Motor neuron (in vitro differentiated cells): Measurements from ENCODE around the gene MAG. TPM values are rescaled to one million over a fixed set of nuclear protein-coding genes. Genes with fewer than 3 reads are reported as not detected.

Source experiments
- ATAC-seq, 8 experiments: fragments of 200-7000 bp; cut with Tn5 transposase; replicated peaks in 6 of 8; 2 replicates each; pipeline ENCODE4 v1.8.0; 2021; ENCODE audit warnings: mild to moderate bottlenecking in 8 of 8, moderate library complexity in 8 of 8
- H3K27ac ChIP-seq, 2 donors: fragments of 250-450 bp; sonication (Bioruptor Pico); 2 replicates each; pipeline ENCODE4 v1.9.0; 2021; ENCODE audit warnings: antibody characterized with exemption in 2 of 2, mild to moderate bottlenecking in 2 of 2, moderate library complexity in 1 of 2
- H3K4me1 ChIP-seq, 2 donors: fragments of 250-450 bp; sonication (Bioruptor Pico); replicated peaks in 1 of 2; 2 replicates each; pipeline ENCODE4 v1.6.1; 2021; ENCODE audit warnings: antibody characterized with exemption in 2 of 2, mild to moderate bottlenecking in 2 of 2, moderate library complexity in 1 of 2
- H3K4me3 ChIP-seq, 5 donors: fragments of 250-450 bp; sonication (Bioruptor Pico); 2 replicates each; pipeline ENCODE4 v1.9.0; 2021; ENCODE audit warnings: antibody characterized with exemption in 5 of 5, mild to moderate bottlenecking in 5 of 5, moderate library complexity in 4 of 5
- WGBS, 10 experiments: fragments of 450-650 bp; shearing (Covaris generic); methylation state at CpG; one replicate each; pipeline ENCODE4 v1.0.0; 2022; 5-methylcytosine and 5-hydroxymethylcytosine counted together
- in situ Hi-C, 9 experiments: fragments of 400-800 bp; cut with MboI; loops; one replicate each; pipeline ENCODE4 v1.15.0; 2021; ENCODE audit warnings: low sequenced_read_pairs in 9 of 9, low pct_unique_long_range_greater_than_20kb in 2 of 9; ENCODE audit not compliant: unreplicated experiment in 9 of 9
- total RNA-seq, 8 experiments: library from RNA; unstranded; fragments of 300-600 nt; gene quantifications; 2 replicates each; pipeline versions ENCODE4 v1.2.3 to v1.2.4, GENCODE V29; 2022

Gene MAG
- total RNA-seq, 8 experiments from 2014 or later: 0.42 to 0.73 (median 0.62) TPM; not detected in 5

- no peak overlapping the region for H3K4me3 ChIP-seq
- no peak for ATAC-seq
- in situ Hi-C loops: no loop called here
Observed at GRCh38 chr19:35310331-35310730, 18.4 kb downstream of the MAG start.

GRCh38 chr19:35310811-35311465 lies 19.0 kb downstream of the MAG start:
- Histone ChIP-seq H3K27ac (no peak overlapping the region), H3K4me1 (peaks cover 11 to 13% of the 10 kb centered on the region in 2 donors), H3K4me3 (no peak overlapping the region)
- in situ Hi-C loops: no loop called here
- ATAC-seq: no peak
- 50 to 93% (median 86%) methylated on average over 1 to 6 of the region's 10 CpGs; no CpG with 5 or more reads in 2 of the 10 experiments for WGBS, 10 experiments

More at GRCh38 chr19:35310331-35310730, 18.4 kb downstream of the MAG start:
- Histone ChIP-seq H3K4me1 (peaks cover 11 to 13% of the 10 kb centered on the region in 2 donors), H3K27ac (no peak overlapping the region)
- WGBS, 10 experiments: 67 to 100% (median 91%) methylated on average over 2 to 4 of the region's 12 CpGs; no CpG with 5 or more reads in 7 of the 10 experiments

- H3K4me1 ChIP-seq: peaks cover 13 to 18% of the 10 kb centered on the region in 2 donors
- no peak overlapping the region for H3K27ac ChIP-seq
- in situ Hi-C loops: no loop called here
- no peak for ATAC-seq
- no peak overlapping the region for H3K4me3 ChIP-seq
- 86 to 100% methylated on average over 1 to 4 of the region's 21 CpGs; no CpG with 5 or more reads in 8 of the 10 experiments for WGBS, 10 experiments
Observed at GRCh38 chr19:35311901-35312665, 20.1 kb downstream of the MAG start.

- Histone ChIP-seq H3K4me3 (no peak overlapping the region), H3K4me1 (peaks cover 13 to 22% of the 10 kb centered on the region in 2 donors), H3K27ac (no peak overlapping the region)
- no peak for ATAC-seq
- WGBS, 10 experiments: 40 to 95% (median 89%) methylated on average over 2 to 3 of the region's 7 CpGs; no CpG with 5 or more reads in 7 of the 10 experiments
- in situ Hi-C loops: no loop called here
Observed at GRCh38 chr19:35313587-35313986, 21.6 kb downstream of the MAG start.

- in situ Hi-C loops: no loop called here
- no peak for ATAC-seq
- H3K27ac ChIP-seq: no peak overlapping the region
- 33 to 87% (median 83%) methylated on average over 1 to 5 of the region's 8 CpGs; no CpG with 5 or more reads in 5 of the 10 experiments for WGBS, 10 experiments
- no peak overlapping the region for H3K4me3 ChIP-seq
- peaks cover 12 to 23% of the 10 kb centered on the region in 2 donors for H3K4me1 ChIP-seq
Observed at GRCh38 chr19:35314031-35314430, 22.1 kb downstream of the MAG start.

- 52 to 100% (median 86%) methylated on average over 1 to 10 of the region's 10 CpGs; no CpG with 5 or more reads in 2 of the 10 experiments for WGBS, 10 experiments
- in situ Hi-C loops: no loop called here
- Histone ChIP-seq H3K27ac (no peak overlapping the region), H3K4me1 (peaks cover 12 to 23% of the 10 kb centered on the region in 2 donors), H3K4me3 (no peak overlapping the region)
- no peak for ATAC-seq
Observed at GRCh38 chr19:35314858-35315470, 23.0 kb downstream of the MAG start.

GRCh38 chr19:35315883-35316282 lies 23.9 kb downstream of the MAG start:
- Histone ChIP-seq H3K4me1 (peaks cover 19 to 25% of the 10 kb centered on the region in 2 donors), H3K4me3 (no peak overlapping the region), H3K27ac (no peak overlapping the region)
- 70 to 85% (median 83%) methylated on average over 2 to 6 of the region's 9 CpGs; no CpG with 5 or more reads in 6 of the 10 experiments for WGBS, 10 experiments
- peak in 1 of 8 experiments; percentile 18 for ATAC-seq
- in situ Hi-C loops: no loop called here

- Histone ChIP-seq H3K4me3 (no peak overlapping the region), H3K27ac (no peak overlapping the region), H3K4me1 (peaks cover 19 to 25% of the 10 kb centered on the region in 2 donors)
- 40 to 100% (median 91%) methylated on average over 1 to 9 of the region's 9 CpGs; no CpG with 5 or more reads in 2 of the 10 experiments for WGBS, 10 experiments
- no peak for ATAC-seq
- in situ Hi-C loops: no loop called here
Observed at GRCh38 chr19:35316560-35316959, 24.6 kb downstream of the MAG start.

GRCh38 chr19:35317464-35318043 lies 25.6 kb downstream of the MAG start:
- Histone ChIP-seq H3K27ac (no peak overlapping the region), H3K4me3 (no peak overlapping the region), H3K4me1 (peaks cover 19 to 25% of the 10 kb centered on the region in 2 donors)
- no peak for ATAC-seq
- in situ Hi-C loops: no loop called here
- 40 to 100% (median 78%) methylated on average over 2 to 7 of the region's 7 CpGs; no CpG with 5 or more reads in 1 of the 10 experiments for WGBS, 10 experiments

GRCh38 chr19:35318679-35319448 lies 26.9 kb downstream of the MAG start:
- peak; percentile 60 to 97 (median 75) for ATAC-seq

GRCh38 chr19:35320065-35320713 lies 28.2 kb downstream of the MAG start:
- peaks cover 19 to 25% of the 10 kb centered on the region in 2 donors for H3K4me1 ChIP-seq
- no peak overlapping the region for H3K4me3 ChIP-seq
- in situ Hi-C loops: no loop called here
- 57 to 86% (median 71%) methylated on average over 2 to 9 of the region's 12 CpGs; no CpG with 5 or more reads in 1 of the 10 experiments for WGBS, 10 experiments
- ATAC-seq: peak in 5 of 8 experiments; percentile 77 to 90 (median 86)
- peak overlapping the region in 1 of 2 donors; percentile 7 for H3K27ac ChIP-seq

More at GRCh38 chr19:35318679-35319448, 26.9 kb downstream of the MAG start:
- Histone ChIP-seq H3K4me1 (peaks cover 19 to 25% of the 10 kb centered on the region in 2 donors), H3K4me3 (no peak overlapping the region), H3K27ac (peak overlapping the region in 1 of 2 donors; percentile 11)
- WGBS, 10 experiments: 20 to 100% (median 56%) methylated on average over 1 to 9 of the region's 16 CpGs; no CpG with 5 or more reads in 4 of the 10 experiments
- in situ Hi-C loops: no loop called here
